GM12891 (cell line): ENCODE measurements around the gene PARP3.

Source experiments
- DNase-seq: peaks from one replicate; pipeline ENCODE4 v3.0.0; 2011; ENCODE audit warnings: low spot score; ENCODE audit not compliant: insufficient read length
- FAIRE-seq: peaks from 2 replicates; lab custom pipeline; 2011; peaks lifted over from hg19 to GRCh38; lab: Jason Lieb, UNC
- PAX5 ChIP-seq: IDR thresholded peaks from 2 replicates; pipeline ENCODE4 v1.6.1; 2011; ENCODE audit warnings: low read length, moderate library complexity, mild to moderate bottlenecking; ENCODE audit not compliant: insufficient read depth, severe bottlenecking
- POLR2A ChIP-seq: IDR thresholded peaks from 2 replicates; pipeline ENCODE4 v1.6.1; 2011; ENCODE audit warnings: low read depth, low read length, control low read depth
- POLR2AphosphoS5 ChIP-seq: IDR thresholded peaks from 2 replicates; pipeline ENCODE4 v1.6.1; 2011; ENCODE audit warnings: low read depth, low read length, control low read depth
- POU2F2 ChIP-seq: IDR thresholded peaks from 2 replicates; pipeline ENCODE4 v1.6.1; 2011; ENCODE audit warnings: low read depth, mild to moderate bottlenecking, control low read depth, low read length, moderate library complexity
- SPI1 ChIP-seq: IDR thresholded peaks from 2 replicates; pipeline ENCODE4 v1.6.1; 2011; ENCODE audit warnings: low read depth, low read length, control low read depth
- TAF1 ChIP-seq: IDR thresholded peaks from 2 replicates; pipeline ENCODE4 v1.6.1; 2011; ENCODE audit warnings: low read depth, low read length, control low read depth

Gene PARP3

GRCh38 chr3:51974277-51974962, 32.3 kb downstream of the PARP3 start:
- no peak for DNase-seq
- TF ChIP-seq PAX5 (no peak), POLR2AphosphoS5 (no peak), POU2F2 (no peak), TAF1 (no peak), POLR2A (no peak), SPI1 (no peak)
- FAIRE-seq = no peak

GRCh38 chr3:51974963-51975851, 33.0 kb downstream of the PARP3 start, which contains the start of gene ABHD14A:
Gene ABHD14A, plus strand, starts transcription at chr3:51975064. Its CDS starts 72 bp downstream, at chr3:51975136.
- FAIRE-seq (peak; percentile 80), DNase-seq (peak; percentile 93)
- TF ChIP-seq POU2F2 (peak; percentile 33; the same call in 1 of the 2 replicates), POLR2A (no peak), SPI1 (no peak)

- TF ChIP-seq PAX5 (no peak), TAF1 (no peak), POLR2A (no peak), POU2F2 (no peak), SPI1 (no peak), POLR2AphosphoS5 (no peak)
- DNase-seq = no peak
- no peak for FAIRE-seq
Observed at GRCh38 chr3:51975852-51976549, 33.8 kb downstream of the PARP3 start.

- TF ChIP-seq POU2F2 = no peak
- no peak for TF ChIP-seq POLR2A
- TF ChIP-seq POLR2AphosphoS5 = no peak
- no peak for TF ChIP-seq TAF1
- no peak for TF ChIP-seq SPI1
- no peak for TF ChIP-seq PAX5
- DNase-seq (no peak), FAIRE-seq (no peak)
Observed at GRCh38 chr3:51977446-51978142, 35.4 kb downstream of the PARP3 start.

GRCh38 chr3:51978143-51978502, 36.0 kb downstream of the PARP3 start:
- TF ChIP-seq POLR2AphosphoS5 = no peak
- no peak for TF ChIP-seq TAF1
- no peak for TF ChIP-seq SPI1
- no peak for TF ChIP-seq POU2F2
- TF ChIP-seq POLR2A = no peak
- TF ChIP-seq PAX5 = no peak
- FAIRE-seq (no peak), DNase-seq (no peak)

- no peak for TF ChIP-seq POLR2AphosphoS5
- TF ChIP-seq POLR2A = no peak
- TF ChIP-seq SPI1 = no peak
- no peak for TF ChIP-seq TAF1
- TF ChIP-seq PAX5 = no peak
- no peak for TF ChIP-seq POU2F2
- FAIRE-seq = no peak
- no peak for DNase-seq
Observed at GRCh38 chr3:51980253-51980652, 38.1 kb downstream of the PARP3 start.

- TF ChIP-seq PAX5 (no peak), POU2F2 (no peak), POLR2A (no peak), TAF1 (no peak), POLR2AphosphoS5 (no peak; the same call in 1 of the 2 replicates), SPI1 (no peak)
- FAIRE-seq (no peak), DNase-seq (peak; percentile 73)
Observed at GRCh38 chr3:51982352-51982837, 40.2 kb downstream of the PARP3 start.

GRCh38 chr3:51982838-51983577, 40.8 kb downstream of the PARP3 start, which contains the start of gene ACY1:
Gene ACY1, plus strand, starts transcription at chr3:51983535. Its CDS starts 530 bp downstream, at chr3:51984065.
- TF ChIP-seq TAF1 (no peak), POLR2A (peak; percentile 39; the same call in 1 of the 2 replicates), POU2F2 (peak; percentile 7; the same call in 1 of the 2 replicates), SPI1 (no peak), PAX5 (no peak), POLR2AphosphoS5 (0 out of 2 replicates have a peak, but pooled peaks have one; percentile 41)
- DNase-seq = peak; percentile 96
- FAIRE-seq = peak; percentile 96
